GM10266 (cell line): ENCODE data around the gene C10orf71.

Experiments
- DNase-seq: peaks from one replicate; pipeline ENCODE4 v3.0.0; 2012; ENCODE audit errors: extremely low spot score
- CTCF ChIP-seq: IDR thresholded peaks from 2 replicates; pipeline ENCODE4 v1.5.1; 2012; ENCODE audit warnings: mild to moderate bottlenecking, low read depth; ENCODE audit not compliant: control insufficient read depth, insufficient read depth; ENCODE audit errors: missing control alignments

Gene C10orf71

GRCh38 chr10:49354593-49354992 lies 55.6 kb downstream of the C10orf71 start:
- DNase-seq = no peak
- no peak for TF ChIP-seq CTCF

- TF ChIP-seq CTCF = no peak
- no peak for DNase-seq
Observed at GRCh38 chr10:49355221-49355620, 56.3 kb downstream of the C10orf71 start.

DNA sequence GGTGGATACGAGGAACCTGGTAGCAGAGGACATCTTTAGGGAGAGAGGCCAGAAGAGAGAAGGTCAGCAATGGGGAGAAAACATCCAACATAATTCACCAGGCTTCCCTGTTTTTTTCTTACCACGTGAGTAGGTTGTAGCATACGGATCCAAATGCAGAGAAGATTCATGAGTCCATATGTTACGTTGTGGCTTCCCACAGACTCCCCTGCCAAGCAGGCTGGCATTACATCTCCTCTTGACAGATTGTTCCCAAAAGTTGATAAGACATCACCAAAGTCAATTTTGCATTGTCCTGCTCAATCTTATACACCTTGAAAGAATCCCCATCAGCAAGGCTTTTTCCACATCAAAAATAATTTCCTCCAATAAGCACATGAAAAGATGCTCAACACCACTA lies 57.2 kb downstream of the C10orf71 start:
- no peak for DNase-seq
- TF ChIP-seq CTCF = no peak

- no peak for TF ChIP-seq CTCF
- no peak for DNase-seq
Observed at GRCh38 chr10:49356944-49357343, 58.0 kb downstream of the C10orf71 start.

- no peak for TF ChIP-seq CTCF
- DNase-seq = no peak
Observed at GRCh38 chr10:49357910-49358309, 58.9 kb downstream of the C10orf71 start.

- TF ChIP-seq CTCF = no peak
- DNase-seq = no peak
Observed at GRCh38 chr10:49359349-49360270, 60.6 kb downstream of the C10orf71 start.
